SU-DHL-6 (cell line): ENCODE results near the gene GATA3.

ENCODE experiments used
- CTCF ChIP-seq: fragments of 200-600 bp; sonication (generic); IDR thresholded peaks from one replicate; pipeline ENCODE4 v1.5.1; 2017; ENCODE audit warnings: antibody characterized with exemption, mild to moderate bottlenecking, low read length, moderate library complexity; ENCODE audit not compliant: insufficient read depth, poor library complexity, severe bottlenecking
- EZH2phosphoT487 ChIP-seq: fragments of 200-600 bp; sonication (generic), shearing (Covaris generic); conservative IDR thresholded peaks from 2 replicates; pipeline ENCODE4 v1.6.1; 2018; ENCODE audit warnings: mild to moderate bottlenecking, antibody characterized with exemption, low read length, moderate library complexity, mixed read lengths

- TF ChIP-seq CTCF (no peak), EZH2phosphoT487 (no peak)
These were observed 2.0 kb upstream of the GATA3 start for GRCh38 chr10:8052341-8052955.
